GM13977 (cell line): ENCODE data around the gene MEX3C.

ENCODE experiments used
- DNase-seq: peaks from one replicate; pipeline ENCODE4 v3.0.0; 2012; ENCODE audit warnings: low spot score
- in situ Hi-C: fragments of 300-500 bp; cut with MboI; formaldehyde crosslinking; loops from one replicate; pipeline ENCODE4 v1.12.0; 2022; ENCODE audit warnings: low sequenced_read_pairs, low pct_unique_long_range_greater_than_20kb, mixed read lengths, inconsistent platforms; ENCODE audit not compliant: unreplicated experiment
- TF ChIP-seq, protein P1 (sequence below): IDR thresholded peaks from 2 replicates; pipeline ENCODE4 v1.5.1; 2012; ENCODE audit warnings: mild to moderate bottlenecking, control low read depth; ENCODE audit not compliant: insufficient read depth; ENCODE audit errors: extremely low read depth, missing control alignments

MEX3C gene

DNA sequence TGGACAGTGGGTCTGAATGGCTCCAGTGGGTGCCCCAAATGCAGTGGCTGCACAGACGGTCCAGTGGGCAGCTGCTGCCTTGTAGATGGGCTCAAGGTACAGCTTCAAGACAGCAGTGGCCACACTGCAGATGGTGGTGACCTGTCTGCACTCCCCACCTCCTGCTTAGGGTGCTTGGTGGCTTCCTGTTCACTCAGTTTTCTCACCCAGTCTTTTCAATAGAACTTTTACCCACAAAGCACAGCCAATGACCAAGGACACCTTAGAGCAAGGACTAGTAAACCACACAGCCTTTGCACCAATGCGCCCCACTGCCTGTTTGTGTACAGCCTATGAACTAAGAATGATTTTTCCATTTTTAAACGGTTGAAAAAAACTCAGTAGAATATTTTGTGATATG is 34.9 kb downstream of the MEX3C start:
- DNase-seq: no peak
- in situ Hi-C loops: no loop called here
- TF ChIP-seq, protein P1, sequence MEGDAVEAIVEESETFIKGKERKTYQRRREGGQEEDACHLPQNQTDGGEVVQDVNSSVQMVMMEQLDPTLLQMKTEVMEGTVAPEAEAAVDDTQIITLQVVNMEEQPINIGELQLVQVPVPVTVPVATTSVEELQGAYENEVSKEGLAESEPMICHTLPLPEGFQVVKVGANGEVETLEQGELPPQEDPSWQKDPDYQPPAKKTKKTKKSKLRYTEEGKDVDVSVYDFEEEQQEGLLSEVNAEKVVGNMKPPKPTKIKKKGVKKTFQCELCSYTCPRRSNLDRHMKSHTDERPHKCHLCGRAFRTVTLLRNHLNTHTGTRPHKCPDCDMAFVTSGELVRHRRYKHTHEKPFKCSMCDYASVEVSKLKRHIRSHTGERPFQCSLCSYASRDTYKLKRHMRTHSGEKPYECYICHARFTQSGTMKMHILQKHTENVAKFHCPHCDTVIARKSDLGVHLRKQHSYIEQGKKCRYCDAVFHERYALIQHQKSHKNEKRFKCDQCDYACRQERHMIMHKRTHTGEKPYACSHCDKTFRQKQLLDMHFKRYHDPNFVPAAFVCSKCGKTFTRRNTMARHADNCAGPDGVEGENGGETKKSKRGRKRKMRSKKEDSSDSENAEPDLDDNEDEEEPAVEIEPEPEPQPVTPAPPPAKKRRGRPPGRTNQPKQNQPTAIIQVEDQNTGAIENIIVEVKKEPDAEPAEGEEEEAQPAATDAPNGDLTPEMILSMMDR: no peak

DNA sequence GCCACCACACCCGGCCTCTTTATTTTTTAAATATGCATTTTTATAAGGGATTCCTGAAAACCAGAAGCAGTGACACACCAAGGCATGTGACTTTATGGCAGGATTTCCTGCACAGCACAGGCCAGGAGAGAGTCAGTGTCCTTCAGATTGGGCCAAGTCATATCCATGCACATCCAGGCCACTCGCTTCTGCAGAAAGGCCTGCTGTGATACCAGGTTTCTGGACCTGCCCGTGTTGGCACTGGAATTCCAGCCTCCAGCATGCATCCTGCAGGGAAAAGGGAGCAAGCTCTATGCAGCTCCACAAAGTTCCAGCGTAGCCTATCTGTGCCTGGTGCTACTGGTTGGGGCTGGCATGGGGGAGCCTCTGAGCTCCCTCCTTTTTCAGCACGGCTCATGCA is 36.8 kb downstream of the MEX3C start:
- no peak for DNase-seq
- TF ChIP-seq, protein P1: no peak
- in situ Hi-C loops: no loop called here

DNA sequence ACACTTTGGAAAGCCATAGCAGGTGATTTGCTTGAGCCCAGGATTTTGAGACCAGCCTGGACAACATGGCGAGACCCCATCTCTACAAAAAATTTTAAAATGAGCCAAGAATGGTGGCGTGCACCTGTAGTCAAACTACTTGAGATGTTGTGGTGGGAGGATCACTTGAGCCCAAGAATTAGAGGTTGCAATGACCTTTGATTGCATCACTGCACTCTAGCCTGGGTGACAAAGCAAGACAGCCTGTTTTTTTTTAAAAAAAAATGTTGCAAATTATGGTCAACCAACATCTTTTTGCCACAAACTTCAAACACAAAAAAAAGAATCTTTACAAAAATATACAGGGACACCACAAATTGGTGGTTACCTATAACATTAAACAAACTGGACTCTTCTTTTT is 40.3 kb downstream of the MEX3C start:
- TF ChIP-seq, protein P1: no peak
- in situ Hi-C loops: no loop called here
- DNase-seq: no peak

DNA sequence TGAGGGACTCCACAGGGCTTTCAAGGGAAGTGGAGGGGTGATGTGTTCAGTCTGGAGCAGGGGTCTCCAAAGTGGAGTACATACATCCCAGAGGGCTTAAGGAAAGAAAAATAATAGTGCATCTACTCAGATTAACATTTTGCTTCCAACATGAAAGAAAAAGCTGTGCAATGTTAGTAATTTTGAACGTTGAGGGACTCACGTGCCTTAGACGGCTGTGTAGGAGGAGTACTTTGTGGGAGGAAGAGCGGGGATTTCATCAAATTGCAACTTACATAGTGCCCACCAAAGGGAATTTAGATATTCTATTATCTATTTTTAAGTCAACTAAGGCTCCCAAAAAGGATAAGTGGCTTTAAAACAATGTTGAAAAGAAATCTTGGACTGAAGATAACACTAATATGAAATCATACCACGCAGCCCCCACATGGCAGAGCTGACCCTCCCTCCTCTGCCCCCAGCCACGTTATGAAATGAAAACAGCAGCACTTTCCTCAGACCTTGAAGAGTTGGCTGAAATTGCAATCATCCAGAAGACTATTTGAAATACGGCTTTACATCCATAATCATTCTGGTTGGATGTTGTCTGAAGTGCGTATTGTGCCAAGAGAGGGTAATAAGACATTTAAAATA is 42.9 kb downstream of the MEX3C start:
- in situ Hi-C loops: no loop called here
- TF ChIP-seq, protein P1: no peak
- DNase-seq: no peak

DNA sequence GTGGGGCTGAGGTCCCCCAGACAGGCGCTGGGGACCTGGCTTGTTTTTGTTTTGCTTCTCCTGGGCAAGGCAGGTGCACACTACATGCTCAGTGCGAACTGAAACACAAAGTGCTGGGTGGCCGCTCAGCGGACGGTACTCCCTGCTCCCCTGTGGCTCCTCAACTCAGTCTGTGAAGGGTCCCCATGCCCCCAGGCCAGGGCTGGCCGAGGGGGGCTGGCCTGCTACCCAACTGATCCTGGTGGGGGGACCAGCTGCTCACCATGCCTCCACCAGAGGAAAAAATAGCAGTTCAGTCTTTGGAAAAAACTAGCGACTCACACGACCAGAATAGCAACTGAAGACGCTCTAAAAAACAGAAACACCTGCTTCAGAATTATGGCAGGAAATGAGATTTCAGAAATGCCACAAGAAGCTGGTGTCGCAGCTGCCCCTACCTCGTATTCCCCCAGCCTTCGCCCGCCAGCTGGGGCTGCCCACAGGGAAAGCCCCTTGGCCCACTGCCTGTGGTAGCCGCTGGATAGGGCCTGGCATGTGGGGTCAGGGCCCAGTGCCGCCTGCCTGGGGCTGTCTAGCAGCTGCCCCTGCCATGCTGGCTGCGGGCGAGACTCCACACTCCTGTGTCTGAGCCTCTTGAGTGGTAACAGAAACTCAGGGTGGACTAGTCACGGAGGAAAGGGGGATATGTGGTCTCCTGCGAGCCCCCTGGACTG is 43.7 kb downstream of the MEX3C start:
- TF ChIP-seq, protein P1: no peak
- DNase-seq: peak; percentile 62
- in situ Hi-C loops: no loop called here

DNA sequence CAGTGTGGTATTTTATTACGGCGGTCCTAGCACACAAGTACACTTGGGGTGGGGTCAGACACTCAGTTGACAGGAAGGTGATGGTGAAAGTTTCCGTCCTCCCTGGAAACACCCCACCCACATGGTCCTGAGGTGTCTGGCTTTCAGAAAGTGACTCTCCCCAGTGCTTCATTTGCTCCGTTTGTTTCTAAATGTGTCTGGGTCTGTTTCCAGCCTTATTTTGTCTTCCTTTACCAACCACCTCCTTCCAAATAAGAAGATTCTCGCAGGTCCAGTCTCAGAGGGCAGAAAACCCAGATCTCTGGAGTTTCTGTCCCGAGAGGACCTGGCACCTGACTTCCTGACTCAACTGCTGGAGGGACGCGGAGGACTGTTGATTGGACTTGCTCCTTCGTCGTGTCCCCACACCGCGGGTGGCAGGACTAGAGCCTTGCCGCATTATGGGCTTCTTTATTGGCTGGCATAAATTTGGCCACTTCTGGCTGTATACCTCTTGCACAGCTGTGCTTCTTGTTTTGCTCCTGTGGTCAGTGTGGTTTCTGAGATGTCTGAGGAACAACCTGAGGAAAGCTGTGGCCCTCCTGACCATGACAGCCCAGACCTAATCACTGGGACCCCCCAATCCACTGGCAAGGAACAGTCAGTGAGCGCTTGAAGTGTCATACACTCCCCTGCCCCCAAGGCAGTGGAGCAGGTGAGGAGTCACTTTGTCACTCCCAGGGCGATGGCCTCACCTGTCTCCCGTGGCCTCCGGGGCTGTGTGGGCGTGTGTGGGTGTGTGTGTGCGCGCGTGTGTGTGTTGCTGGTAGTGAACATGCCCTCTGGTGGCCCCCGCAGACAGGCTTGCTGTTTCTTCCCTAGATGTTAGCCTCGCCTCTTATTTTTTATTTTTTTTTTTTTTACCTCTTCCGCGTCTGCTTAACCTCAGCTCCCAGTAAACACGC is 45.6 kb downstream of the MEX3C start:
- in situ Hi-C loops: no loop called here
- TF ChIP-seq, protein P1: peak; percentile 43
- DNase-seq: peak; percentile 57
